Neuronal stem cell (in vitro differentiated cells): Measurements from ENCODE around the gene CFAP77.
A peak's percentile ranks its signal among the peaks of the same experiment; 100 is the strongest.

Source experiments
- DNase-seq: peaks from one replicate; pipeline ENCODE4 v3.0.0-alpha.2; 2013; ENCODE audit warnings: low spot score
- H2AFZ ChIP-seq: one replicate; pipeline ENCODE4 v1.6.1; 2013; ENCODE audit warnings: mild to moderate bottlenecking, low read length, inconsistent platforms
- H2AK5ac ChIP-seq: 2 replicates; pipeline ENCODE4 v1.6.1; 2013; ENCODE audit warnings: low read depth, mild to moderate bottlenecking, inconsistent platforms, low read length, moderate library complexity, mixed read lengths
- H2BK120ac ChIP-seq: 2 replicates; pipeline ENCODE4 v1.6.1; 2013; ENCODE audit warnings: low read depth, mild to moderate bottlenecking, inconsistent platforms, low read length, moderate library complexity, mixed read lengths
- H2BK12ac ChIP-seq: one replicate; pipeline ENCODE4 v1.6.1; 2013; ENCODE audit warnings: low read length, inconsistent platforms
- H2BK15ac ChIP-seq: 2 replicates; pipeline ENCODE4 v1.6.1; 2013; ENCODE audit warnings: mild to moderate bottlenecking, low read length, inconsistent platforms, mixed read lengths
- H2BK5ac ChIP-seq: one replicate; pipeline ENCODE4 v1.6.1; 2013; ENCODE audit warnings: inconsistent platforms, mild to moderate bottlenecking, low read length, moderate library complexity
- H3K14ac ChIP-seq: one replicate; pipeline ENCODE4 v1.6.1; 2013; ENCODE audit warnings: low read length, inconsistent platforms
- H3K18ac ChIP-seq: 2 replicates; pipeline ENCODE4 v1.6.1; 2013; ENCODE audit warnings: low read length, inconsistent platforms
- H3K23ac ChIP-seq: 2 replicates; pipeline ENCODE4 v1.6.1; 2013; ENCODE audit warnings: low read depth, mild to moderate bottlenecking, mixed read lengths, low read length, inconsistent platforms; ENCODE audit not compliant: poor library complexity
- H3K27ac ChIP-seq: replicated peaks from 3 replicates; pipeline ENCODE4 v1.5.1; 2013; ENCODE audit warnings: low read length, inconsistent platforms
- H3K27me3 ChIP-seq, 3 experiments: 2 replicates each; pipeline ENCODE4 v1.6.1; 2013; ENCODE audit warnings: low read length in 3 of 3, mild to moderate bottlenecking in 2 of 3, inconsistent platforms in 1 of 3, low read depth in 1 of 3, mixed read lengths in 1 of 3, moderate library complexity in 1 of 3; ENCODE audit not compliant: control insufficient read depth in 3 of 3, insufficient read depth in 3 of 3
- H3K36me3 ChIP-seq, 2 donors: replicated peaks in 1 of 2; 2 replicates each; pipeline ENCODE4 v1.6.1; 2013; ENCODE audit warnings: low read length in 2 of 2; ENCODE audit not compliant: control insufficient read depth in 2 of 2, insufficient read depth in 2 of 2
- H3K4ac ChIP-seq: 2 replicates; pipeline ENCODE4 v1.6.1; 2013; ENCODE audit warnings: inconsistent platforms, mild to moderate bottlenecking, low read length, moderate library complexity
- H3K4me1 ChIP-seq, 2 donors: 1 replicate in 1 of 2; 2 replicates in 1 of 2; pipeline ENCODE4 v1.6.1; 2013; ENCODE audit warnings: low read length in 2 of 2, low read depth in 1 of 2; ENCODE audit not compliant: control insufficient read depth in 2 of 2, insufficient read depth in 1 of 2
- H3K4me2 ChIP-seq: one replicate; pipeline ENCODE4 v1.6.1; 2013; ENCODE audit warnings: mild to moderate bottlenecking, low read length, inconsistent platforms; ENCODE audit not compliant: insufficient read depth, poor library complexity, severe bottlenecking
- H3K4me3 ChIP-seq, 2 donors: 2 replicates each; pipeline ENCODE4 v1.5.1; 2013; ENCODE audit warnings: low read length in 2 of 2, mild to moderate bottlenecking in 2 of 2, inconsistent platforms in 1 of 2, moderate library complexity in 1 of 2
- H3K79me1 ChIP-seq: one replicate; pipeline ENCODE4 v1.6.1; 2013; ENCODE audit warnings: low read depth, mild to moderate bottlenecking, inconsistent platforms, low read length, moderate library complexity
- H3K9ac ChIP-seq: one replicate; pipeline ENCODE4 v1.6.1; 2013; ENCODE audit warnings: mild to moderate bottlenecking, low read depth, low read length, inconsistent platforms; ENCODE audit not compliant: poor library complexity
- H3K9me3 ChIP-seq, 2 donors: replicated peaks in 1 of 2; 2 replicates each; pipeline versions ENCODE3 to v1.6.1; 2013; ENCODE audit warnings: low read length in 2 of 2, mild to moderate bottlenecking in 2 of 2, inconsistent platforms in 1 of 2, low read depth in 1 of 2, mixed read lengths in 1 of 2, moderate library complexity in 1 of 2; ENCODE audit not compliant: control insufficient read depth in 2 of 2, insufficient read depth in 1 of 2
- H4K8ac ChIP-seq: one replicate; pipeline ENCODE4 v1.6.1; 2013; ENCODE audit warnings: low read depth, mild to moderate bottlenecking, inconsistent platforms, low read length, moderate library complexity
- H4K91ac ChIP-seq: one replicate; pipeline ENCODE4 v1.6.1; 2013; ENCODE audit warnings: low read length, low read depth, mild to moderate bottlenecking, inconsistent platforms; ENCODE audit not compliant: poor library complexity
- WGBS, 2 donors: extraction: QIAGEN DNeasy Blood & Tissue Kit; methylation state at CpG; one replicate each; pipeline ENCODE4 v1.1.7; 2013; ENCODE audit warnings: missing lambda C conversion rate in 2 of 2, mixed read lengths in 1 of 2; ENCODE audit not compliant: insufficient read length in 2 of 2, insufficient replicate concordance in 1 of 2; ENCODE audit errors: extremely low coverage in 2 of 2; 5-methylcytosine and 5-hydroxymethylcytosine counted together

Gene CFAP77

DNA sequence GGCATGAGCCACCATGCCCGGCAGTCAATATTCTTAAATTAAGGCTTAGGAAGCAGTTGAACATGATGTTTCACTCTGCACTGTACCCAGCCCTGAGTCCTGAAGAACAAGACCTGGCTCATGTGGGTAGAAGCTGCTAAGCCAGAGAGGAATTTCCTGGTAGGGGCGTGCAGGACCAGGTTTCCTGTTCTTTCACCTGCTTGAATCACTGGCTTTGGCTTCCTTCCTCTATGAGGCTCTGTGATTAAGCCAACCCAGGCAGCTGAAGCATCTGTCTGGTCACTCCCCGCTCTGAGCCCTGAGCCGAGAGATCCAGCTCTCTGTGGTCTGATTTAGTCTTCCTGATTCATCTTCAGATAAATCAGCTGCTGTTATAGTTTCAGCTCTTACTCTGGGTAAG is 29.1 kb downstream of the CFAP77 start:
- H3K4me3 ChIP-seq: no peak overlapping the region
- H2BK5ac ChIP-seq: no peak overlapping the region
- no peak overlapping the region for H2BK15ac ChIP-seq
- no peak overlapping the region for H4K8ac ChIP-seq
- no CpG with 5 or more reads among the region's 4 CpGs for WGBS, 2 donors
- H3K27me3 ChIP-seq: peaks cover 0 to 46% (median 10%) of the 10 kb centered on the region in 3 experiments
- H4K91ac ChIP-seq: no peak overlapping the region
- peaks cover 8 to 10% of the 10 kb centered on the region in 2 donors for H3K4me1 ChIP-seq
- H2BK12ac ChIP-seq: no peak overlapping the region
- no peak overlapping the region for H2AK5ac ChIP-seq
- no peaks in the 10 kb centered on the region for H3K36me3 ChIP-seq
- H3K27ac ChIP-seq: no peak overlapping the region
- H3K23ac ChIP-seq: no peak overlapping the region
- no peak for DNase-seq
- no peak overlapping the region for H2BK120ac ChIP-seq
- no peak overlapping the region for H3K14ac ChIP-seq
- H3K18ac ChIP-seq: no peak overlapping the region
- no peak overlapping the region for H3K9ac ChIP-seq
- H3K4me2 ChIP-seq: no peak overlapping the region
- H3K9me3 ChIP-seq: no peaks in the 10 kb centered on the region
- no peak overlapping the region for H2AFZ ChIP-seq
- no peaks in the 10 kb centered on the region for H3K79me1 ChIP-seq
- no peak overlapping the region for H3K4ac ChIP-seq

DNA sequence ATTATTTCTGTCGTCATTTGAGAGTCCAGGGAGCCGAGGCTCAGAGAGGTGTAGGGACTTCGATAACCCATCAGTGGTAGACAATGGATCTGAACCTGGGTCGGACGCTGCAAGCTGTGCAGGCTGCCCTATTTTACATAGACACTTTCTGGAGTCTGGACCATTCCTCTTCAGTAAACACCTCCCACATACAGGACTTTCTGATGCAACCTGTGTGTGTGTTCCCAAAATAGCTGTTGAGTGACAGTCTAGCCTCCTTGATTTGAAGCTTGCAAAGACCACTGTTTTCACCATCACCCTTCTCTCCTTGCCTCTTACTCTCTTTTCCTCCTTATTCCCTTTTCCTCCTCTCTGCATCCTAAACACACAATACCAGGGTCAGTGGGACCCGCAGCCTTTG is 30.7 kb downstream of the CFAP77 start:
- WGBS, 2 donors: no CpG with 5 or more reads among the region's 6 CpGs
- no peak overlapping the region for H4K8ac ChIP-seq
- no peak overlapping the region for H3K23ac ChIP-seq
- H2AK5ac ChIP-seq: no peak overlapping the region
- H2BK12ac ChIP-seq: no peak overlapping the region
- no peak overlapping the region for H2BK5ac ChIP-seq
- no peak overlapping the region for H3K14ac ChIP-seq
- no peak overlapping the region for H2AFZ ChIP-seq
- H3K9ac ChIP-seq: no peak overlapping the region
- H3K4me1 ChIP-seq: peaks cover 4 to 8% of the 10 kb centered on the region in 2 donors
- H2BK120ac ChIP-seq: no peak overlapping the region
- H3K18ac ChIP-seq: no peak overlapping the region
- no peak overlapping the region for H2BK15ac ChIP-seq
- no peak overlapping the region for H4K91ac ChIP-seq
- H3K4ac ChIP-seq: no peak overlapping the region
- no peak overlapping the region for H3K4me2 ChIP-seq
- H3K4me3 ChIP-seq: no peak overlapping the region
- H3K36me3 ChIP-seq: no peaks in the 10 kb centered on the region
- H3K27me3 ChIP-seq: peaks cover 0 to 30% (median 8%) of the 10 kb centered on the region in 3 experiments
- H3K27ac ChIP-seq: no peak overlapping the region
- no peaks in the 10 kb centered on the region for H3K9me3 ChIP-seq
- DNase-seq: no peak
- no peaks in the 10 kb centered on the region for H3K79me1 ChIP-seq

DNA sequence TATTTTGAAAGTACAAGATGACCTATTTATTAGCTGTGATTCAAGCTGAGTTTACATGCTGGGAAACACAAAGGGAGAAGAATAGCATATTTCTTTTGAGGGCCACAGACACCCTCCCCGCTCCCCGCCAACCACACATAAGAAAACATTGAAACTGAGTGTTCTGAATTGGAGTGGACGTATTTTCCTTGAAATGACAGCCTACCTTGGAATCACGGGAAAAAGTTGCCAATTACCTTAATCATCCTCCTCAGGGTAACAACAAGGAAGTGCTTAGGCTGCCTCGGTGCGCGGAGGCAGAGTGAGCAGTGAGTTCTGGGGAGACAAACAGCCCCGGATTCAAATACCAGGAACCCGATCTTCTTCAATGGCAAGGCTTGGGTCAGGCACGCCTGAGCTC is 31.4 kb downstream of the CFAP77 start:
- Histone ChIP-seq H3K36me3 (no peaks in the 10 kb centered on the region), H4K8ac (no peak overlapping the region), H2BK120ac (no peak overlapping the region), H3K4me1 (peaks cover 4 to 8% of the 10 kb centered on the region in 2 donors), H3K79me1 (no peaks in the 10 kb centered on the region), H2AFZ (no peak overlapping the region), H3K9me3 (no peaks in the 10 kb centered on the region), H3K4ac (no peak overlapping the region), H2BK12ac (no peak overlapping the region), H2AK5ac (no peak overlapping the region), H3K27me3 (peaks cover 0 to 23% (median 8%) of the 10 kb centered on the region in 3 experiments), H3K4me2 (no peak overlapping the region), H2BK15ac (no peak overlapping the region), H3K4me3 (no peak overlapping the region), H4K91ac (no peak overlapping the region), H2BK5ac (no peak overlapping the region), H3K9ac (no peak overlapping the region), H3K18ac (peak overlapping the region; percentile 54), H3K27ac (no peak overlapping the region), H3K23ac (no peak overlapping the region), H3K14ac (no peak overlapping the region)
- no CpG with 5 or more reads among the region's 10 CpGs for WGBS, 2 donors
- DNase-seq: no peak

DNA sequence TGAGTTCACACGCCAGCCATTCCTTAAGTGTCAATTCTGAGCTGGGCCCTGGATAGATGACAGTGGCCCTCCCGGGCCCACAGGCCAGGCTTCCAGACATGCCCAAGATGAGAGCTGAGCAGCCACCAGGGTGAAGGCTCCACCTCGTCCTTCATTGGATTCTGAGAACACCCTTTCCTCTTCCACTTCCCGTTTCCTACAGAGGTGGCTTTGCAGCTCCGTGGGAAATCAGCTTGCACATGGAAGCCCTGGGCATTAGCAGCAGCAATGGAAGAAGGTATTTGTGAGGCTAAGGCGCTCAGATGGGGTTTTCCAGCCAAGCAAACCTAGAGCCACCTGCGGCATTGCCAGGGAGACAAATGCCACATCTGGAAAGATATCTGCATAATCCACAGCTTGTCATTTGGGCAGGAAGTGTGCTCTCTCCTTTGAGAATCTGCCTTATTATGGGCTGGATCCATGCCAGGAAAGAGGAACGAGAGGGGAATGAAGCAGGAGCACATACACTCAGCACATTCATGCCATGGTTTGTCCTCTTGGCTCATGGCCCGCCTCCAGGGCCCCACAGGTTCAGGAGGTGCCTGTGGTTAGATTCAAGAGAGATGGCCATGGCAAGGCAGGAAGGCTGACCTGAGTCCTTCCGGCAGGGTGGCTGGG is 34.1 kb downstream of the CFAP77 start:
- H3K4me1 ChIP-seq: peaks cover 4 to 8% of the 10 kb centered on the region in 2 donors
- no peak overlapping the region for H4K8ac ChIP-seq
- no peak overlapping the region for H2BK12ac ChIP-seq
- no peaks in the 10 kb centered on the region for H3K9me3 ChIP-seq
- no peaks in the 10 kb centered on the region for H3K79me1 ChIP-seq
- H2BK15ac ChIP-seq: no peak overlapping the region
- H3K23ac ChIP-seq: no peak overlapping the region
- no peak overlapping the region for H3K14ac ChIP-seq
- no peak overlapping the region for H3K18ac ChIP-seq
- H3K4ac ChIP-seq: no peak overlapping the region
- no peak overlapping the region for H3K27ac ChIP-seq
- H3K27me3 ChIP-seq: peaks cover 0 to 32% (median 5%) of the 10 kb centered on the region in 3 experiments
- no peak overlapping the region for H2AK5ac ChIP-seq
- no peak overlapping the region for H3K9ac ChIP-seq
- H2AFZ ChIP-seq: no peak overlapping the region
- no peak overlapping the region for H4K91ac ChIP-seq
- H3K4me3 ChIP-seq: no peak overlapping the region
- no peak overlapping the region for H3K4me2 ChIP-seq
- H2BK120ac ChIP-seq: no peak overlapping the region
- WGBS, 2 donors: no CpG with 5 or more reads among the region's 10 CpGs
- DNase-seq: no peak
- no peaks in the 10 kb centered on the region for H3K36me3 ChIP-seq
- H2BK5ac ChIP-seq: no peak overlapping the region
